GM10266 (cell line): ENCODE data around the gene PHF21A.

ENCODE experiments used
- DNase-seq: peaks from one replicate; pipeline ENCODE4 v3.0.0; 2012; ENCODE audit errors: extremely low spot score
- TF ChIP-seq, protein P1 (sequence below): IDR thresholded peaks from 2 replicates; pipeline ENCODE4 v1.5.1; 2012; ENCODE audit warnings: mild to moderate bottlenecking, low read depth; ENCODE audit not compliant: control insufficient read depth, insufficient read depth; ENCODE audit errors: missing control alignments

Gene PHF21A

GRCh38 chr11:46116007-46116711, 5.1 kb downstream of the PHF21A start:
- TF ChIP-seq, protein P1, sequence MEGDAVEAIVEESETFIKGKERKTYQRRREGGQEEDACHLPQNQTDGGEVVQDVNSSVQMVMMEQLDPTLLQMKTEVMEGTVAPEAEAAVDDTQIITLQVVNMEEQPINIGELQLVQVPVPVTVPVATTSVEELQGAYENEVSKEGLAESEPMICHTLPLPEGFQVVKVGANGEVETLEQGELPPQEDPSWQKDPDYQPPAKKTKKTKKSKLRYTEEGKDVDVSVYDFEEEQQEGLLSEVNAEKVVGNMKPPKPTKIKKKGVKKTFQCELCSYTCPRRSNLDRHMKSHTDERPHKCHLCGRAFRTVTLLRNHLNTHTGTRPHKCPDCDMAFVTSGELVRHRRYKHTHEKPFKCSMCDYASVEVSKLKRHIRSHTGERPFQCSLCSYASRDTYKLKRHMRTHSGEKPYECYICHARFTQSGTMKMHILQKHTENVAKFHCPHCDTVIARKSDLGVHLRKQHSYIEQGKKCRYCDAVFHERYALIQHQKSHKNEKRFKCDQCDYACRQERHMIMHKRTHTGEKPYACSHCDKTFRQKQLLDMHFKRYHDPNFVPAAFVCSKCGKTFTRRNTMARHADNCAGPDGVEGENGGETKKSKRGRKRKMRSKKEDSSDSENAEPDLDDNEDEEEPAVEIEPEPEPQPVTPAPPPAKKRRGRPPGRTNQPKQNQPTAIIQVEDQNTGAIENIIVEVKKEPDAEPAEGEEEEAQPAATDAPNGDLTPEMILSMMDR: no peak
- DNase-seq: no peak

DNA sequence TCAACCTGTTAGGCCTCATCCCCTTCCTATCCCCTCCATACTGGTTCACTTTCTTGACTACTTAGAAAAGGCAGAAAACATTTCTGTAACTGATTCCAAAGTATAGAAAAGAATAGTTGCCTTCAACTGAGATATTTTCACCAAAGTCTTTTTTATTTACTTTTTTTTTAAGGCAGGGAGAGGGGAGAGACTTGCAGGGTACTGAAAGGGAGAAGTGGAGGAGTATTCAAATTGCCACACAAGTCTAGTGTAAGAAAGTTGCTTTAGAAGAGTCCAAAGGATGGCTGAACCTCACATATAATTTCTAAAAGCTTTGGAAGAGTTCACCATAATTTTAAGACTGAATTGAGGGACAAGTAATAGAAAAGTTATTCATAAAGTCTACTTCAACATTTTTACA, 6.3 kb downstream of the PHF21A start:
- TF ChIP-seq, protein P1: no peak
- no peak for DNase-seq

GRCh38 chr11:46114378-46114777, 6.9 kb downstream of the PHF21A start:
- no peak for DNase-seq
- TF ChIP-seq, protein P1: no peak

GRCh38 chr11:46112961-46113607, 8.2 kb downstream of the PHF21A start:
- DNase-seq: peak; percentile 54
- TF ChIP-seq, protein P1: no peak

- TF ChIP-seq, protein P1: no peak
- no peak for DNase-seq
Observed at GRCh38 chr11:46108751-46109150, 12.5 kb downstream of the PHF21A start.

DNA sequence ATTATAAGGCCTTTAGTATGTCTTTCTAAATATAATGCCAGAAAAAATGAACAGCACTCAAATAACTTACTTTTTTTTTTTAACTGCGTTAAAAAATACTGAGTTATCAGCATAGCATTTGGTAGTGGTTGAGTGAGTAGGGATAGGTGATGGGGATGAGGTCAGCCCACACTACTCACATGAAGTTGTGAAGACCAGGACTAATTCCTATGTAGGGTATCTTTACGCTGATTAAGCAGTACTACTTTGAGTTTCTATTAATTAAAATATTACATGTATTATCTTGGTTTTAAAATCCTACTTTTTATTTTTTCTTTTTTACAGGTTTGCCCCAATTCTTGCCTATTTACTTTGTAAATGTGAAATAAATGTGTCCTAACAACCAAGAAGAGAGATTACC, 13.5 kb downstream of the PHF21A start:
- DNase-seq: no peak
- TF ChIP-seq, protein P1: no peak

DNA sequence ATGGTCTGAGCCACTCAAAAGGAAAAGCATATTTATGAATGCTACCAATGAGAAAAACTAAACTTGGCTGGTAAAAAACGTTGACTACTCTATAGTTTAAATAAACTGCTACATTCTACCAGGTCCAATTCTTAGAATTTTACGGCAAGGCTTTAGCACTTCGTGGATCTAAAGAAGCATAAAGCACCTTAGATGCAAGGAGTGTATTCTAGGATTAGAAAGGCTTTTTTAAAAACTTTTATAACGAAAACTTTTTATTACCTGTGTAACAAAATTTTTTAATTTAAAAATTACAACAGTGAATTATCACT, 13.9 kb downstream of the PHF21A start:
- TF ChIP-seq, protein P1: no peak

More for the DNA sequence above, 13.9 kb downstream of the PHF21A start:
- no peak for DNase-seq
